K562 (cell line): ENCODE measurements around the gene LCLAT1.

Source experiments
- CBX2 ChIP-seq: fragments of 200-600 bp; sonication (generic); IDR thresholded peaks from one replicate; pipeline ENCODE4 v1.6.1; 2012; ENCODE audit warnings: mild to moderate bottlenecking, low read length, inconsistent platforms; ENCODE audit not compliant: insufficient read depth, poor library complexity, severe bottlenecking
- CHD2 ChIP-seq: IDR thresholded peaks from 2 replicates; pipeline ENCODE4 v1.6.1; 2011; ENCODE audit warnings: low read depth, low read length
- CREB1 ChIP-seq, 2 experiments: sonication (generic) in 1 of 2; formaldehyde crosslinking in 1 of 2; IDR thresholded peaks; 2 replicates each; pipeline versions ENCODE4 v1.6.1 to v1.8.0; 2012 to 2022; ENCODE audit warnings: inconsistent platforms in 1 of 2, mild to moderate bottlenecking in 1 of 2, missing genetic modification reagents in 1 of 2, moderate library complexity in 1 of 2
- CTCF ChIP-seq, 3 experiments: IDR thresholded peaks in 2 of 3; conservative IDR thresholded peaks in 1 of 3; 2 replicates each; pipeline ENCODE4 v1.5.1; 2011 to 2012; ENCODE audit warnings: low read length in 3 of 3, mild to moderate bottlenecking in 3 of 3, control low read depth in 2 of 3, improper control_type of control experiment in 1 of 3, inconsistent platforms in 1 of 3, low read depth in 1 of 3, mixed read lengths in 1 of 3, moderate library complexity in 1 of 3; ENCODE audit not compliant: insufficient read depth in 2 of 3
- MAX ChIP-seq: sonication (generic); formaldehyde crosslinking; IDR thresholded peaks from 2 replicates; pipeline ENCODE4 v1.9.0; 2022; ENCODE audit warnings: mild to moderate bottlenecking, missing genetic modification reagents
- MYNN ChIP-seq, 2 experiments: sonication (generic); formaldehyde crosslinking in 1 of 2; IDR thresholded peaks; 2 replicates each; pipeline versions ENCODE4 v1.5.0 to v1.6.1; 2016 to 2020; ENCODE audit warnings: antibody characterized with exemption in 1 of 2, missing genetic modification reagents in 1 of 2
- SMARCE1 ChIP-seq: fragments of 450-650 bp; IDR thresholded peaks from 2 replicates; pipeline ENCODE4 v1.7.1; 2016; ENCODE audit warnings: mild to moderate bottlenecking
- ZBTB8A ChIP-seq: fragments of 450-650 bp; IDR thresholded peaks from 2 replicates; pipeline ENCODE4 v1.6.1; 2018; ENCODE audit warnings: mild to moderate bottlenecking, moderate library complexity; ENCODE audit not compliant: partially characterized antibody

- no peak for TF ChIP-seq CHD2
- TF ChIP-seq CREB1 (IDR thresholded peaks at IDR 0.05), result no peak
- TF ChIP-seq CREB1 (CRISPR knock-in tag; IDR thresholded peaks at IDR 0.05), result no peak
- TF ChIP-seq CTCF (IDR thresholded peaks at IDR 0.05 in 2 of 3, conservative IDR thresholded peaks at IDR 0.05 in 1 of 3; ENCODE audit: insufficient read depth in 2 of 3, low read depth in 1 of 3, low read length in 3 of 3), result no peak
- TF ChIP-seq MYNN (IDR thresholded peaks at IDR 0.05), result no peak
- TF ChIP-seq MYNN (CRISPR knock-in tag; IDR thresholded peaks at IDR 0.05), result no peak
- TF ChIP-seq CBX2, result no peak
- no peak for TF ChIP-seq ZBTB8A
- no peak for TF ChIP-seq MAX (CRISPR knock-in tag)
- no peak for TF ChIP-seq SMARCE1
Observed at GRCh38 chr2:30622452-30622851, 175.4 kb downstream of the LCLAT1 start.
